ENCODE measurements around the gene DOCK4. TPM values are rescaled to one million over a fixed set of nuclear protein-coding genes. Genes with fewer than 3 reads are reported as not detected.

Gene DOCK4
- polyA plus RNA-seq, 1 donor (not counting 4 experiments of a cell fraction or from before 2014, with no cell fraction given) = 13.9 TPM

GRCh38 chr7:111933609-111934008 lies 272.6 kb downstream of the DOCK4 start:
- Histone ChIP-seq H3K4me2 (ENCODE audit: control insufficient read depth, extremely low read depth, insufficient read depth, low read depth, low read length) (no peak overlapping the region), H3K9me1 (ENCODE audit: control insufficient read depth, extremely low read depth, insufficient read depth, low read length) (no peaks in the 10 kb centered on the region), H3K36me3 (ENCODE audit: control insufficient read depth in 2 of 2, extremely low read depth in 1 of 2, insufficient read depth in 2 of 2, low read length in 2 of 2) (peaks cover 0 to 18% of the 10 kb centered on the region in 2 experiments), H3K9ac (ENCODE audit: control insufficient read depth, extremely low read depth, insufficient read depth, low read length) (no peak overlapping the region), H3K4me1 (ENCODE audit: control insufficient read depth, extremely low read depth, insufficient read depth, low read length) (peaks cover 6% of the 10 kb centered on the region), H3K27me3 (ENCODE audit: control insufficient read depth, extremely low read depth, insufficient read depth, low read length) (no peaks in the 10 kb centered on the region), H4K20me1 (ENCODE audit: control insufficient read depth, extremely low read depth, insufficient read depth, low read length) (no peaks in the 10 kb centered on the region), H3K4me3 (ENCODE audit: control insufficient read depth in 2 of 3, extremely low read depth in 1 of 3, insufficient read depth in 2 of 3, low read depth in 1 of 3, low read length in 3 of 3) (no peak overlapping the region), H3K9me3 (ENCODE audit: control insufficient read depth, low read depth, low read length) (no peaks in the 10 kb centered on the region), H2AFZ (ENCODE audit: control insufficient read depth, low read length) (no peak overlapping the region), H3K79me2 (ENCODE audit: control insufficient read depth, insufficient read depth, low read length) (no peaks in the 10 kb centered on the region), H3K27ac (ENCODE audit: control insufficient read depth, insufficient read depth, low read length) (no peak overlapping the region)
- DNase-seq (ENCODE audit: low read depth, low spot score) (no peak), FAIRE-seq (no peak)
- dilution Hi-C loops (cut with MboI; ENCODE audit: extremely low pct_ligation_motif_present, low sequenced_read_pairs) = no loop called here
- TF ChIP-seq CTCF (optimal IDR thresholded peaks at IDR 0.05 in 1 of 3, IDR thresholded peaks at IDR 0.05 in 1 of 3, conservative IDR thresholded peaks at IDR 0.05 in 1 of 3; ENCODE audit: extremely low read depth in 1 of 3, insufficient read depth in 2 of 3, low read length in 3 of 3) (no peak), EZH2 (IDR thresholded peaks at IDR 0.05; ENCODE audit: low read length) (no peak)

- Histone ChIP-seq H3K79me2 (ENCODE audit: control insufficient read depth, insufficient read depth, low read length) (no peaks in the 10 kb centered on the region), H3K4me2 (ENCODE audit: control insufficient read depth, extremely low read depth, insufficient read depth, low read depth, low read length) (no peak overlapping the region), H3K27me3 (ENCODE audit: control insufficient read depth, extremely low read depth, insufficient read depth, low read length) (no peaks in the 10 kb centered on the region), H4K20me1 (ENCODE audit: control insufficient read depth, extremely low read depth, insufficient read depth, low read length) (no peaks in the 10 kb centered on the region), H3K36me3 (ENCODE audit: control insufficient read depth in 2 of 2, extremely low read depth in 1 of 2, insufficient read depth in 2 of 2, low read length in 2 of 2) (peaks cover 0 to 12% of the 10 kb centered on the region in 2 experiments), H3K9me1 (ENCODE audit: control insufficient read depth, extremely low read depth, insufficient read depth, low read length) (no peaks in the 10 kb centered on the region), H3K27ac (ENCODE audit: control insufficient read depth, insufficient read depth, low read length) (no peak overlapping the region), H3K4me3 (ENCODE audit: control insufficient read depth in 2 of 3, extremely low read depth in 1 of 3, insufficient read depth in 2 of 3, low read depth in 1 of 3, low read length in 3 of 3) (no peak overlapping the region), H3K9ac (ENCODE audit: control insufficient read depth, extremely low read depth, insufficient read depth, low read length) (no peak overlapping the region), H3K4me1 (ENCODE audit: control insufficient read depth, extremely low read depth, insufficient read depth, low read length) (peaks cover 6% of the 10 kb centered on the region), H2AFZ (ENCODE audit: control insufficient read depth, low read length) (no peak overlapping the region), H3K9me3 (ENCODE audit: control insufficient read depth, low read depth, low read length) (no peaks in the 10 kb centered on the region)
- TF ChIP-seq EZH2 (IDR thresholded peaks at IDR 0.05; ENCODE audit: low read length) (no peak), CTCF (optimal IDR thresholded peaks at IDR 0.05 in 1 of 3, IDR thresholded peaks at IDR 0.05 in 1 of 3, conservative IDR thresholded peaks at IDR 0.05 in 1 of 3; ENCODE audit: extremely low read depth in 1 of 3, insufficient read depth in 2 of 3, low read length in 3 of 3) (no peak)
- no peak for DNase-seq (ENCODE audit: low read depth, low spot score)
- no peak for FAIRE-seq
- dilution Hi-C loops (cut with MboI; ENCODE audit: extremely low pct_ligation_motif_present, low sequenced_read_pairs) = no loop called here
Observed at GRCh38 chr7:111931958-111932357, 274.2 kb downstream of the DOCK4 start.
